Activated T-helper 17 cell treated with anti-CD3 and anti-CD28 coated beads, Interleukin-2, amount 50 U/mL, for 72 hours (primary cell): Measurements from ENCODE around the gene HRH4. TPM values are rescaled to one million over a fixed set of nuclear protein-coding genes. Genes with fewer than 3 reads are reported as not detected.

ENCODE experiments used
- ATAC-seq: fragments of 150-1000 bp; cut with Tn5 transposase; replicated peaks from 2 replicates; pipeline ENCODE4 v1.10.0; 2021; ENCODE audit warnings: mild to moderate bottlenecking, moderate library complexity
- H3K27ac Mint-ChIP-seq: one replicate; pipeline ENCODE4 v1.8.0; 2022; ENCODE audit warnings: mixed read lengths
- H3K27me3 Mint-ChIP-seq: one replicate; pipeline ENCODE4 v1.8.0; 2022; ENCODE audit warnings: mixed read lengths
- H3K36me3 Mint-ChIP-seq: one replicate; pipeline ENCODE4 v1.8.0; 2022; ENCODE audit warnings: low read depth, mild to moderate bottlenecking, mixed read lengths
- H3K4me1 Mint-ChIP-seq: one replicate; pipeline ENCODE4 v1.8.0; 2022; ENCODE audit warnings: mixed read lengths
- H3K4me3 Mint-ChIP-seq: one replicate; pipeline ENCODE4 v1.8.0; 2022; ENCODE audit warnings: mild to moderate bottlenecking, mixed read lengths
- H3K9me3 Mint-ChIP-seq: one replicate; pipeline ENCODE4 v1.8.0; 2022; ENCODE audit warnings: mixed read lengths
- total RNA-seq, 2 donors: library from RNA; stranded (reverse); gene quantifications; one replicate each; pipeline ENCODE4 v1.2.3, GENCODE V29; 2022

Gene HRH4, protein sequence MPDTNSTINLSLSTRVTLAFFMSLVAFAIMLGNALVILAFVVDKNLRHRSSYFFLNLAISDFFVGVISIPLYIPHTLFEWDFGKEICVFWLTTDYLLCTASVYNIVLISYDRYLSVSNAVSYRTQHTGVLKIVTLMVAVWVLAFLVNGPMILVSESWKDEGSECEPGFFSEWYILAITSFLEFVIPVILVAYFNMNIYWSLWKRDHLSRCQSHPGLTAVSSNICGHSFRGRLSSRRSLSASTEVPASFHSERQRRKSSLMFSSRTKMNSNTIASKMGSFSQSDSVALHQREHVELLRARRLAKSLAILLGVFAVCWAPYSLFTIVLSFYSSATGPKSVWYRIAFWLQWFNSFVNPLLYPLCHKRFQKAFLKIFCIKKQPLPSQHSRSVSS
- total RNA-seq = 1 to 10 TPM; 2.2 to 3.8 TPM

DNA sequence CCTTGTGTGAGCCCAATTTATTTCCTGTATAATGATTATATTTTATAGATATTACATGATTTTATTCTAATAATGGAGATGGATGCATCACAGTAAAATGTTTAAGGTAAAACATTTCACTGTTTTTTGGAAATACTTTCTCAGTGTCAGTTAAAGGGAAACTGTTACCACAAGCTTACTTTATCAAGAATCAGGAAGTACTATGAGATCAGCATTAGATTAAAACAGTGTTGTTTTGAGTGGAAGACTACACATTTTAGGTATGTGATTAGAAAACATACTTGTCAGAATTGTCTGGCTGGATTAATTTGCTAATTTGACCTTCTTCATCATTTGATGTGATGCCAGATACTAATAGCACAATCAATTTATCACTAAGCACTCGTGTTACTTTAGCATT, at the start of gene HRH4:
TSS of gene HRH4 (plus strand) at position 250 of the 400 bp plus-strand sequence. CDS start at position 342, 92 bp downstream.
- H3K9me3 Mint-ChIP-seq = no peaks in the 10 kb centered on the region
- H3K27me3 Mint-ChIP-seq = no peaks in the 10 kb centered on the region
- H3K4me1 Mint-ChIP-seq = peaks cover 17% of the 10 kb centered on the region
- H3K27ac Mint-ChIP-seq = peak within 1 kb of the TSS; percentile 69
- peak; percentile 21 for ATAC-seq
- H3K4me3 Mint-ChIP-seq = peak within 1 kb of the TSS; percentile 75
- H3K36me3 Mint-ChIP-seq = peaks cover 2% of the 10 kb centered on the region

DNA sequence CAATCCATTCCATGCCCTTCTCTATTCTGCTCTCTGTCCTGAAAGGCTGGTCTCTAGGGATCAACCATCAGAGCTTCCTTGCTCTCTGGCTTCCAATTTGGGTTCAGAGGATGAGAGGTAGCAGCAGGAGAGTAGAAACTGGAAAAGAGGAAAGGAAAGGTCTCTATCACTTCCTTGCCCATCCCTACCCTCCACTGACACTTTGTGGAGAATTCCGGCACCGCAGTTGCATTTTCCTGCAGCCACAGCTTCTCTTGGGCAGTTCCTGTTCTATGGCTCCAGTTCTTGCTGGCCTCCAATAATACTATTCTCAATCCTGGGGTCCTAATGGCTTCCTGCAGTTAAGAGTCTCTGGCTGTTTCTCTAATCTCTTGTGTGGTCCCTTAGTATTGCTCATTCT, 47.3 kb upstream of the HRH4 start:
- Mint-ChIP-seq H3K9me3 (peaks cover 7% of the 10 kb centered on the region), H3K4me3 (peak overlapping the region; percentile 20), H3K4me1 (peaks cover 18% of the 10 kb centered on the region), H3K27me3 (peaks cover 19% of the 10 kb centered on the region), H3K27ac (peak overlapping the region; percentile 63), H3K36me3 (no peaks in the 10 kb centered on the region)
- no peak for ATAC-seq

DNA sequence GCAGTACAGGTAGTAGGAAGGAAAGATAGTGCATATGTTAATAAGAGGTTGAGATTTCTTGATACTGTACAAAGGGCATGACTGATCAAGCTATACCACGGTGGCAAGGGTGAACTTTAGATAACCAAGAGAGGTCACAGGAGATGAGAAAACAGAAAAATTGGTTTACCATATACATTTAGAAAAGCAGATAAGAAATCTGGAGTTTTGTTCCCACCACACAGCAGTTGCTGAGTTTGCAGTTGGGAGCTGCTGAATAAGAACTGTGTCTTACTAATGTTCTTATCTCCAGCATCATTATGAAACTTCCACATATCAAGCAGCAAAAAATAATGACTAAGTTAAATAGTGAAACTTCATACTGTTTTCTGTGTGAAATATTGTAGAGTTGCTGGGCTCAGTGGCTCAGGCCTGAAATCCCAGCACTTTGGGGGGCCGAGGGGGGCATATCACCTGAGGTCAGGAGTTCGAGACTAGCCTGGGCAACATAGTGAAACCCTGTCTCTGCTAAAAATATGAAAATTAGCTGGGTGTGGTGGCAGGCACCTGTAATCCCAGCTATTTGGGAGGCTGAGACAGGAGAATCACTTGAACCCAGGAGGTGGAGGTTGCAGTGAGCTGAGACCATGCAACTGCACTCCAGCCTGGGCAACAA, 46.0 kb upstream of the HRH4 start:
- Mint-ChIP-seq H3K4me3 (peak overlapping the region; percentile 0), H3K4me1 (peaks cover 18% of the 10 kb centered on the region), H3K27ac (no peak overlapping the region), H3K9me3 (peaks cover 7% of the 10 kb centered on the region), H3K36me3 (no peaks in the 10 kb centered on the region), H3K27me3 (peaks cover 12% of the 10 kb centered on the region)
- peak; percentile 87 for ATAC-seq

DNA sequence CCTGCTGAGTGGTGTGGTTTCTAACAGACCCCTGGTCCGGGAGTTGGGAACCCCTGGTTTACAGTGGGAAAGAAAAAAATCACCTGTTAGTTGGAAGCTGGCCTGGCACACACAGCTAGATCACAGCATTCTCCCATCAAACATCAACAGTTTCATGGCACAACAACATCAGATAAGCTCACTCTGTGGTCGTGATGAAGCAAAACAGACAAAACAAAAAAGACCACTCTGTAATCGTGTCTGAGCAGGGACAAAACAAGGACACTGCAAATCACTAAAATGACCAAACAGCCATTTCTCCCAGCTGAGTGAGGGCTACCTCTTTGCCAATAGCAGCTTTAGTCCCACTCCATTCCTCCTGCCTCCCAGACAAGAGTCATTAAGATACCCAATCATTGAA, 43.0 kb upstream of the HRH4 start:
- no peak for ATAC-seq
- Mint-ChIP-seq H3K9me3 (peaks cover 6% of the 10 kb centered on the region), H3K27ac (no peak overlapping the region), H3K4me1 (peaks cover 18% of the 10 kb centered on the region), H3K4me3 (no peak overlapping the region), H3K36me3 (no peaks in the 10 kb centered on the region), H3K27me3 (peaks cover 13% of the 10 kb centered on the region)

DNA sequence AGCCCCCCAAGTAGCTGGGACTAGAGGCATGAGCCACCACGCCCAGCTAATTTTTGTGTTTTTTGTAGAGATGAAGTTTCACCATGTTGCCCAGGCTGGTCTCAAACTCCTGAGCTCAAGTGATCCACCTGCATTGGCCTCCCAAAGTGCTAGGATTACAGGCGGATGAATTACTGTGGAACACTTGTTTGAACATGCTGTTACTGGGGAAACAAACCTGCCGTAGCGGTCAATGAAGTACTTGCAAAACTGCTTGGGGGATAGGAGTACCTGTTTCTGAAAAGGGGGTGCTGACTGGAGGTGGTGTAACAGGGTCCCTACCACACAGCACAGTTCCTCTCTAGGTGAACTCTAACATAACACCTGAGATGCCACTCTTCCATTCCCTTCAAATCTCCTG, 39.9 kb upstream of the HRH4 start:
- Mint-ChIP-seq H3K36me3 (no peaks in the 10 kb centered on the region), H3K27me3 (peaks cover 24% of the 10 kb centered on the region), H3K9me3 (peaks cover 5% of the 10 kb centered on the region), H3K27ac (no peak overlapping the region), H3K4me3 (no peak overlapping the region), H3K4me1 (peaks cover 5% of the 10 kb centered on the region)
- no peak for ATAC-seq

DNA sequence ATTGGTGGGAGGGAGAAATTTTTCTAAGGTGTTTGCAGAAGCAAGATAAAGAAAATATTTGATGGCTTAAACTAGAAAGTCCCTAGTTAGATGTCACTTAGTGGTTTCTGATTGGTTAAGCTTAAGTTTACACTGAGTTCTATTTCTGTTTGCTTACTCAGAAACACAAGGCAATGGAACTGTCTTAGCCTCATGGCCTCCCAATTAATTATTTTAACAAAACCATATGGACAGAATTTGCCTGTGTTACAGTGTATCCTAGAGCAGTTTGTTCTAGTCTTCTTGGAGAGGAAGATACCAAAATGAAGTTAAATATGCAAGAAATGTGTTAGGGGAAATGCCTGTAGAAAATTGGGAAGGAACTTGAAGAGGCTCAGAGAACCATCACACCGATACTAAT, 38.6 kb upstream of the HRH4 start:
- peaks cover 5% of the 10 kb centered on the region for H3K9me3 Mint-ChIP-seq
- peaks cover 5% of the 10 kb centered on the region for H3K4me1 Mint-ChIP-seq

DNA sequence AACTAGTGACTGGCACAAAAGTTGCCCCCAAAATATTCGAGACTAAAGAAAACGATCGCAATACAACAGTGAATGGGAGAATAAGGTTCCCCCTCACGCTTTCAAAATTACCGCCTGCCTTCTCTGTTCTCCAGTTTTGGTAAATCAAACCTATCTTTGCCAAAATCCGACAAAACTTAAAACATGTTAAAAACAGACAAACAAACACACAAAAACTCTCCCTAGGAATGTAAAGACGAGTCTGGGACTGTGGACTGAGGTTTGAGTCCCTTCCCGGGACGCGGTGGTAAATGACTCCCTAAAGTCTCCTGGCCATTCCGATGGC, 34.4 kb upstream of the HRH4 start:
- Mint-ChIP-seq H3K27ac (peak overlapping the region; percentile 80), H3K4me3 (peak overlapping the region; percentile 80), H3K4me1 (peaks cover 11% of the 10 kb centered on the region), H3K36me3 (peaks cover 5% of the 10 kb centered on the region), H3K9me3 (peaks cover 5% of the 10 kb centered on the region), H3K27me3 (peaks cover 18% of the 10 kb centered on the region)
- no peak for ATAC-seq

More for the DNA sequence above, 38.6 kb upstream of the HRH4 start:
- Mint-ChIP-seq H3K27ac (no peak overlapping the region), H3K4me3 (no peak overlapping the region), H3K27me3 (peaks cover 24% of the 10 kb centered on the region), H3K36me3 (no peaks in the 10 kb centered on the region)
- ATAC-seq = no peak

DNA sequence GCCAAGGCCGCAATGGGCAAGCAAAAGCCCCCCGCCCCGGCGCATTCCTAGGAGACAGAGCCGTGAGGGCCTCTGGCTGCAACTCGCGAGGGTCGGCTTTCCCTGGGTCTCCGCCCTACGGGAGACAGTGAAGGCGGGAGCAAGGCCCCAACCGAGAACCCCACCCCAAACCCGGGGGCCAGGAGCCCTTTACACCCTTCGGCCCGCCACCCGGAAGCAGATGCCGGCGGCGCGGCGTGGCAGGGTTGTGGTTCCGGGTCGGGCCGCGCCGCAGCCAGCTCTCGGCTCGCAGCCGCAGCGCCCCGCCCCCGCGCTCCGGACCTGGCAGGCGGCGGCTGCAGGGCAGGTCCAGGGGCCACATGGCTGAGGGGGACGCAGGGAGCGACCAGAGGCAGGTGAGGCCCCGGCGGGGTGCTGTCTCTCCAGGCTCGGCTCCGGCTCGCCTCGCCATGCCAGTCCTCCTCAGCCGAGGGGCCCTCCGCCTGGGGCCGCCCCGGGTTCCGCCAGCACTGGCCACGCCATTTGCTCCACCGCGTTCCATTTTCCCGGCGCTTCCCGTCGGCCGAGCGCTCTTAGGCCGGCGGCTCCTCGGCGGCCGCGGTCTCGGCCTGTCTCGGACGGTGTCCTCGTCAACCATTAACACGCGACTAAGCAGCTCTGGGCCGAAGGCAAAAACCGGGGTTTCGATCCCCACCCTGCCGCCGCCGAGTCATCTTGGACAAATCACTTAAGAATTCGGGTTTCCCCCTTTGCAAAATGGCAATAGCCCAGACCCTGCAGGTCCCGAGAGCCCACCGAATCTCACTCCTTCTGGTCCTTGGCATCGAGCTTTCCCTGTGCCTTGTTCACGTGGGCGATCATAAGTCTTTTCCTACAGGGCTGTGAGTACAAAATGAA, 33.8 kb upstream of the HRH4 start, which contains the start of gene IMPACT:
TSS of gene IMPACT (plus strand) at position 273 of the 897 bp plus-strand sequence. CDS start at position 360, 87 bp downstream.
- H3K9me3 Mint-ChIP-seq = peaks cover 5% of the 10 kb centered on the region
- ATAC-seq = peak; percentile 93
- H3K27me3 Mint-ChIP-seq = peaks cover 15% of the 10 kb centered on the region
- H3K4me3 Mint-ChIP-seq = peak within 1 kb of the TSS; percentile 80
- H3K4me1 Mint-ChIP-seq = peaks cover 11% of the 10 kb centered on the region
- H3K27ac Mint-ChIP-seq = peak within 1 kb of the TSS; percentile 80
- peaks cover 7% of the 10 kb centered on the region for H3K36me3 Mint-ChIP-seq

DNA sequence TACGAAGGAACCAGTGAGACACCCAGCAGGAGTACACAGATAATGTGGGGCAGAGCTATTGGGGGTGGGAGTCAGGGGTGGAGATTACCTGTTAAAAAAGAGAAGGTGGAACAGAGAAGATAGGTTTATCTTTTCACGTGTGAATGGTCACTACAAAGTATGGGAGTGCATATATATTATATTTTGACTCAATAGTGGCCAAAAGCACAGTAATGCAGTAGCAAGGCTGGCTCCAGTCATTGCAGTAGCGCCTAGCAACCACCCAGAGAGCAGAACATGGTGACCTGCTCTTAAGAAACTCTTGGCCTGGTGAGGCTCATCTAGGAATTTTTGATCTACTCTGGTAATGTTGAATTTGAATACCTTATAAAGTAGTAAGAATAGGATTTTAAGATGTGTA, 33.0 kb upstream of the HRH4 start:
- peak overlapping the region; percentile 73 for H3K27ac Mint-ChIP-seq
- H3K9me3 Mint-ChIP-seq = peaks cover 5% of the 10 kb centered on the region
- H3K4me1 Mint-ChIP-seq = peaks cover 11% of the 10 kb centered on the region
- H3K36me3 Mint-ChIP-seq = peaks cover 11% of the 10 kb centered on the region
- peak overlapping the region; percentile 80 for H3K4me3 Mint-ChIP-seq
- peaks cover 10% of the 10 kb centered on the region for H3K27me3 Mint-ChIP-seq
- peak; percentile 33 for ATAC-seq

DNA sequence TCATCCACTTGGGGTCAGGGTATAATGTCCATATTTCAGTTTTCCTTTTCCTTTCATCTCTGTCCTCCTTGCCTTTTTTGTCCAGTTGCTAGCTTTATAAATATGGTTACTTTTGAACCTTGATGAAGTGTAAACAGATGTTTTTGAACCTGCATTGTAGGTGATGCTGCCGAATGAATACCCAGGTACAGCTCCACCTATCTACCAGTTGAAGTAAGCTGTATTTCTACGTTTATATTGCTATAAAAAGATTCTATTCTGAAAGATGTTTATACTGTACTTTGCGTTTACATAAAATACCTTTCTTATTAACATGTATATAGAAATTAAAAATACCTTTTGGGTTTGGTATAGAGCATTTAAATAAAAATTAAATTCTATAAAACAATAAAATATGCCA, 31.7 kb upstream of the HRH4 start:
- Mint-ChIP-seq H3K27me3 (peaks cover 6% of the 10 kb centered on the region), H3K36me3 (peaks cover 16% of the 10 kb centered on the region), H3K4me1 (peaks cover 11% of the 10 kb centered on the region), H3K4me3 (peak overlapping the region; percentile 80), H3K27ac (no peak overlapping the region), H3K9me3 (peaks cover 5% of the 10 kb centered on the region)
- ATAC-seq = no peak

DNA sequence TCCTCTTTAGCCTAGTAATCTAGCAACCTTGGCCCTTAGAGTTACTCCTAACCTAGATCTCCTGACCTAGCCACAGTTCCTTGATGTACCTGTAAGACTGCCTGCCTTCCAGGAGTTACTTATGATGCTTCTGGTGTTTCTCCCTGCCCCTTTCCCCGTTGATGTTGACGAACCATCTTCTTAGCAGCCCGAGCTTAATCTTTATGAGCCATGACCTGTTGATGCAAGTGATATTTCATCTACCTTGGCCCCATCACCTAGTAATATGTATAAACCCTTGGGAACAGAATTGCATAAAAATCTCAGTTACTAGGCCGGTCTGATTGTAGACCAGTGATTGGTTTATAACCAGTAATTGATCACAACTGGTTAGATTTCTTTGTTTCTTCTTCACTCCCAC, 31.2 kb upstream of the HRH4 start:
- Mint-ChIP-seq H3K4me3 (no peak overlapping the region), H3K27me3 (peaks cover 4% of the 10 kb centered on the region), H3K4me1 (peaks cover 11% of the 10 kb centered on the region), H3K27ac (no peak overlapping the region), H3K9me3 (peaks cover 5% of the 10 kb centered on the region), H3K36me3 (peaks cover 16% of the 10 kb centered on the region)
- ATAC-seq = no peak

DNA sequence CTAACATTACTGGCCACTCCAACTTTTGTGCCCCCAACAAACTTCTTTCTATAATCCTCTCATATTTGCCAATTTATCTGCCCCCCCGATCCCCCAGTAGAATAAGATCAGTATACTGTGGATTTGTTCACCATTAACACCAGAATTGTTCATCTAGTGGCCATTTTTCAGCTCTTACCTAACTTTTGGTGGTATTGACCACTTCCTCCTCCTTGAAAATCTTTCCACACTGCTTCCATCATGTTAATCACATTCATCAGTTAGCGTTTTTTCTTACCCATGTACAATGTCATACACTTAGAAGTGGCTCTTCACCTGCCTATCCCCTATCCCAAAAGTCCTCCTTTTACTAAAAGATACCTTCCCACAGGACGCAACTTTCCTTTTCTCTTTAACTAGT, 27.8 kb upstream of the HRH4 start:
- Mint-ChIP-seq H3K4me1 (peaks cover 12% of the 10 kb centered on the region), H3K27me3 (no peaks in the 10 kb centered on the region), H3K36me3 (peaks cover 25% of the 10 kb centered on the region), H3K9me3 (no peaks in the 10 kb centered on the region), H3K4me3 (no peak overlapping the region), H3K27ac (no peak overlapping the region)
- no peak for ATAC-seq

DNA sequence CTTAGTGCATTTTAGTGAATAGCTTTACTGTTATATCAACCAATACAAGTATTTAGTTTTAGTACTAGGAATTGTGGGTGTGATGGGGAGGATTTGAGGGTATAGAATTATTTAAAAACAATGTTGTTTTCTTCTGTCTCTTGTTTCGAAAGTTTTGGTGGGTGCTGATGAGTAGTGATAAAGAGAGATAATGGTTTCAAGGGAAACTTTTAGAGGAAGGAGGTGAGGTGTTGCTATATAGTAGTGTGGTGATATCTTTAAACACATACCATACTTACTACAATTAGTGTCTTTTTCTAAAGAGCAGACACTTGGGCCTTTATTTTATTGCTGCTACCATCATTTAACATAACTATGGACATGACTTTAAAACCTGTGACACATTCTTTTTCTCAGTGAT, 23.5 kb upstream of the HRH4 start:
- peak; percentile 72 for ATAC-seq
- peak overlapping the region; percentile 17 for H3K27ac Mint-ChIP-seq
- H3K4me3 Mint-ChIP-seq = peak overlapping the region; percentile 4
- H3K27me3 Mint-ChIP-seq = no peaks in the 10 kb centered on the region
- H3K36me3 Mint-ChIP-seq = peaks cover 54% of the 10 kb centered on the region
- H3K4me1 Mint-ChIP-seq = peaks cover 6% of the 10 kb centered on the region
- no peaks in the 10 kb centered on the region for H3K9me3 Mint-ChIP-seq

DNA sequence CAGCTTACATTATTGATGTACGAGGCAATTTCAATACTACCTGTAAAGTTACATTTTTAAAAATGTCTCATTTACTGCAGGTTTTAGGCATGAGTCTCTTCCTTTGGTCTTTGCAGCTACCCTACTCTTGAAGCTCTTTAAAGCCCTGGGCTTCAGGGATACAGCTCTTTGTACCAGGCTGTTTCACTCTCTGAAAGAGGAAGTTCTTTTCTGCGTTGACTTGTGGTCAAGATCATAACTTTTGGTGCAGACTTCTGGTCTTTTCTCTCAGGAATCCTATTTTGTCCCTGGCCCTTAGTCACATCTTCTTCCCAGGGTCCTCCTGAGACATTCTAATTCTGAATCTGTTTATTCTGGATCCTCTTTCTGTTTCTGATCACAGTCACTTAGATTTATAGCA, 16.6 kb upstream of the HRH4 start:
- peaks cover 87% of the 10 kb centered on the region for H3K36me3 Mint-ChIP-seq
- no peaks in the 10 kb centered on the region for H3K27me3 Mint-ChIP-seq
- H3K4me3 Mint-ChIP-seq = no peak overlapping the region
- no peak for ATAC-seq
- H3K4me1 Mint-ChIP-seq = peaks cover 4% of the 10 kb centered on the region
- H3K27ac Mint-ChIP-seq = no peak overlapping the region
- H3K9me3 Mint-ChIP-seq = no peaks in the 10 kb centered on the region
